22Rv1 (cell line): ENCODE measurements around the gene ZNF316.

Experiments
- CTCF ChIP-seq: fragments of 450-650 bp; IDR thresholded peaks from 2 replicates; pipeline ENCODE4 v1.5.1; 2017; ENCODE audit warnings: mild to moderate bottlenecking
- ZFX ChIP-seq: fragments of 450-650 bp; IDR thresholded peaks from 2 replicates; pipeline ENCODE4 v1.6.1; 2017; ENCODE audit warnings: antibody characterized with exemption, borderline replicate concordance

- no peak for TF ChIP-seq CTCF
- no peak for TF ChIP-seq ZFX
Observed at GRCh38 chr7:6648815-6649104, 11.6 kb downstream of the ZNF316 start.
